Activated CD8-positive, alpha-beta T cell treated with anti-CD3 and anti-CD28 coated beads, Interleukin-2, amount 10 ng/mL, durations not matched to agents 7 days and 5 days (primary cell): ENCODE data around the gene CDC7. TPM values are rescaled to one million over a fixed set of nuclear protein-coding genes. Genes with fewer than 3 reads are reported as not detected.

Experiments used
- ATAC-seq: fragments of 150-1000 bp; cut with Tn5 transposase; one replicate; pipeline ENCODE4 v1.10.0; 2021; ENCODE audit warnings: moderate library complexity
- CTCF ChIA-PET: fragments of 350-600 bp; sonication (Branson Sonifier 250); formaldehyde crosslinking; loops from one replicate; lab custom pipeline; 2021; ENCODE audit warnings: antibody characterized with exemption; lab: Charles Lee
- POLR2A ChIA-PET: fragments of 350-600 bp; sonication (Branson Sonifier 250); formaldehyde crosslinking; loops from one replicate; lab custom pipeline; 2021; ENCODE audit warnings: antibody characterized with exemption; lab: Charles Lee
- DNase-seq: peaks from one replicate; pipeline ENCODE4 v3.0.0-alpha.2; 2020
- H3K27ac Mint-ChIP-seq: one replicate; pipeline ENCODE4 v1.8.0; 2021; ENCODE audit warnings: mild to moderate bottlenecking, mixed read lengths
- H3K27me3 Mint-ChIP-seq: one replicate; pipeline ENCODE4 v1.8.0; 2021; ENCODE audit warnings: low read depth, mixed read lengths
- H3K36me3 Mint-ChIP-seq: one replicate; pipeline ENCODE4 v1.8.0; 2021; ENCODE audit warnings: low read depth, mixed read lengths
- H3K4me1 Mint-ChIP-seq: one replicate; pipeline ENCODE4 v1.8.0; 2021; ENCODE audit warnings: low read depth, mixed read lengths
- H3K4me3 Mint-ChIP-seq: one replicate; pipeline ENCODE4 v1.8.0; 2021; ENCODE audit warnings: mild to moderate bottlenecking, mixed read lengths
- H3K9me3 Mint-ChIP-seq: one replicate; pipeline ENCODE4 v1.8.0; 2022; ENCODE audit warnings: mixed read lengths; ENCODE audit not compliant: insufficient read depth
- total RNA-seq, 2 experiments: library from RNA; stranded (reverse); gene quantifications; one replicate each; pipeline ENCODE4 v1.2.3, GENCODE V29; 2021

CDC7 gene
- total RNA-seq, 2 experiments from 2014 or later: 26.5 to 27.7 TPM

DNA sequence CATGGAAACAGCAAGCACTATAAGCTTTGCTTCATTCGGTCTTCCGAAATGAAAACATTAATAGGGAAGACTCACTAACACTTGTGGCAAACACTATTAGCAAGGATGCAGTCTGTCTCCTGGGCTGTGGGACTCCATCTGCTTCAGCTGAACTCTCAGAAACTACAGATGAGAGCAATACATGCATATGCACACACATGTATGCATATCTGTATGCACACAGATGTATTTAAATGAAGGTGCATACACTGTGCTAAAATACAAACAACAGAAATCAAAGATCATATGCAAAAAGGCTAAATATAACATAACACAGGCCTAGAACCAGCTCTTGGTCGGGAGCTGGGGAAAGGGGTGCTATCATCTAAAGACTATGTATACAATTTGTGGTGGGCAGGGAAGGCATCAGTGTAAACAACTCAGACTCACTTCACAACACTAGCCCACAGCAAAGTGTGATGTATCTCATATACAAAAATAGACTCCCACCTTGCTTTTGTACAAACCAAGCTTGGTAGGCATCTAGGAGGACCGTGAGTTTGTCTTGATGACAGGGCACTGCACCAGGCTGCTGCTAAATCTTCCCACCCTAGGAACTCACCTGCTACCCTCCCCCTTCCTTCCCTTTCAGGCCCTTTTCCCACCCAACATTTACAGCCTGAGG lies 32.8 kb downstream of the CDC7 start:
- Mint-ChIP-seq H3K27ac (no peak overlapping the region), H3K36me3 (peaks cover 2% of the 10 kb centered on the region), H3K27me3 (no peaks in the 10 kb centered on the region), H3K4me1 (peaks cover 37% of the 10 kb centered on the region), H3K4me3 (no peak overlapping the region), H3K9me3 (no peaks in the 10 kb centered on the region)
- ChIA-PET POLR2A (no interaction called here), CTCF (interaction anchor here (0.6 to 2.2 kb wide), 2 partner anchors 9 to 749 kb away, joined by 3 to 7 read pairs; no protein-coding TSS in a partner anchor)
- DNase-seq: no peak
- no peak for ATAC-seq

DNA sequence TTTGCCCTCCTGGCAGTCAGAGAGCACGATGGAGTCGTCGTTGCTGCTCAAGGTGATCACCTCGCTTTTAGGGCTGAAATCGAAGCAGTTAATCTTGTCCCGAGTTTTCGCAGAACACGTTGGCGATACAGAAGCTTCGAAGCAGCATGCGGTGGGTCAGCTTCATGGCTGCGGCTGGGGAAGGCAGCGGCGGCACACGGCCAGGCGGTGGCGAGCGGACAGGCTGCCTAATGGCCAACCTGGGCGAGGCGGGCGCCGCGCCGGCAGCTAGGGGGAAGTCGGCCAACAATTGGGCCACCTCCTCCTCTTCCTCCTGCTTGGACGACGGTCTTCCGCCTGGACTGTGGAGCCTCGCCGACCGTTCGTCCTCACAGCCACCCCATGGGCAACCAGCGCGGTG lies 34.8 kb downstream of the CDC7 start:
- DNase-seq: no peak
- no peaks in the 10 kb centered on the region for H3K27me3 Mint-ChIP-seq
- ATAC-seq: no peak
- peaks cover 34% of the 10 kb centered on the region for H3K4me1 Mint-ChIP-seq
- H3K27ac Mint-ChIP-seq: no peak overlapping the region
- ChIA-PET POLR2A (no interaction called here), CTCF (interaction anchor here (2.2 kb wide), 1 partner anchor 11 kb away, joined by 7 read pairs; no protein-coding TSS in a partner anchor)
- peaks cover under 1% of the 10 kb centered on the region for H3K36me3 Mint-ChIP-seq
- H3K4me3 Mint-ChIP-seq: no peak overlapping the region
- H3K9me3 Mint-ChIP-seq: no peaks in the 10 kb centered on the region

DNA sequence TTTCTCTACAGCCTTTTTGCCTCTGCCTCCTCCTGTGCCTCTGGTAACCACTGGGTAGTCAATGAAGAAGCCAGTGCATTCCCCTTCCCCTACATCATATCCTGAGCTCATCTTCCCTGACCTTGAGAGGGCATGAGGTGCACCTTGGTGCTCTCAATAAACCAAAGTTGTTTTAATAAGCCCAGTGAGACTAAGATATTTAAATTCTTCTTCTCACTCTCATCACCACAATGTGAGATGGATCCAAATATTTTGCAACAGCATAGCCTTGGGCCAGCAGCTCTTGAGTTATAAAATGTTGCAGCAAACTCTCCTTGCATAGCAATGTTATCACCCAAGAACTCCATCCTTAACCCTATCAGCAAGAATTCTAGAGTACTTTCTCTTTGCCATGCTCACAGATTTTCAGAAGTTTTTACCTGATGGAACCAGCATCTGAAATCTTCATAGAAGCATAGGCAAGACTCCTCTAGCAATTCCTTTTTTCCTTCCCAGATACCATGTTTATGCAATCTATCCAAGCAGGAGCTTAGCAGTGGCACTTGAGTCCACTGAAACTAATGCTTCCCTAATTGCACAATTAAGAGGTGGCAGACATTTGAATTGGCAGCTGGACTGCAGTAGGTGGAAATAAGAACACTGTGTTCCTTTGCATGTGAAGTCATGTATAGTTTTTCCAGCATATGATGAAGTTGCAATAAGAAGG lies 36.8 kb downstream of the CDC7 start:
- DNase-seq: no peak
- no peak overlapping the region for H3K4me3 Mint-ChIP-seq
- peaks cover 10% of the 10 kb centered on the region for H3K36me3 Mint-ChIP-seq
- peaks cover 3% of the 10 kb centered on the region for H3K9me3 Mint-ChIP-seq
- ChIA-PET POLR2A (interaction anchor here (0.6 to 1.2 kb wide), 2 partner anchors 18 to 38 kb away, joined by 3 read pairs; no protein-coding TSS in a partner anchor), CTCF (interaction anchor here (1.0 kb wide), 2 partner anchors 25 to 349 kb away, joined by 3 to 4 read pairs; partner anchors contain the start of gene TGFBR3)
- no peak for ATAC-seq
- no peaks in the 10 kb centered on the region for H3K27me3 Mint-ChIP-seq
- peaks cover 45% of the 10 kb centered on the region for H3K4me1 Mint-ChIP-seq
- no peak overlapping the region for H3K27ac Mint-ChIP-seq

DNA sequence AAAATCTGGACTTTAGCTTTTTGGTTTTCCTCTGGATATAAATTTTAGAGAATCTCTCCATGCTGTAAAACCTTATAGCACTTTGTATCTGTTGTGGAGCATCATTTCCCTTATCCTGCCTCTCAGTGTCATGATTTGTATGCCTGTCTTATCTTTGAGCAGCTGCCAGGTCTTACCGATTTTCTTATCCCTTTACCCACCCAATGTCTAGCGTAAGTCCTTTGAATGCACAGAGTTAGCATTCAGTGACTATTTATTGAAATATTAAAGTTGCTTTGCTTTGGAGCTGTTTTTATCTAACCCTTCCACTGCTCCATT lies 37.3 kb downstream of the CDC7 start:
- CTCF ChIA-PET: interaction anchor here (1.0 kb wide), 1 partner anchor 348 kb away, joined by 4 read pairs; the partner anchor contains the start of gene TGFBR3
- Mint-ChIP-seq H3K27me3 (no peaks in the 10 kb centered on the region), H3K4me3 (no peak overlapping the region), H3K9me3 (peaks cover 3% of the 10 kb centered on the region), H3K36me3 (peaks cover 10% of the 10 kb centered on the region), H3K27ac (no peak overlapping the region), H3K4me1 (peaks cover 40% of the 10 kb centered on the region)
- POLR2A ChIA-PET: interaction anchor here (1.2 kb wide), 1 partner anchor 17 kb away, joined by 3 read pairs; no protein-coding TSS in a partner anchor
- DNase-seq (no peak), ATAC-seq (no peak)

DNA sequence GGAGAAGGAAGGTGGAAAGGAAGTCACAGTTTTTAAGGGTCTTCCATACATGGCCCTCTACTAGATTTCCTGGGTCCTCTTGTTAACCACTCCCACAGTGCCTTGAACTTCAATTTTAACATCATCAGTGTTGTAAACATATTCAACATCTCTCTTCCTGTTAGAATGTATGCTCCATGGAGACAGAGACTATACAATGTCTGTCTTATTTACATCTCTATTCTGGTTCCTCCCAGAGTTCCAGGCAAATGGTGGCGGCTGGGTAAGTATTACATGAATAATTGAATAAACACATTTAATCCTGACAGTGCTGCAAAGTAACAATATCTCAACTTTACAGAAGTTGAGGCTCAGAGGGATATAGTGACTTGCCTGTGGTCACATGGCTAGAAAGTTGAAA lies 40.3 kb downstream of the CDC7 start:
- POLR2A ChIA-PET: no interaction called here
- peaks cover 34% of the 10 kb centered on the region for H3K4me1 Mint-ChIP-seq
- H3K36me3 Mint-ChIP-seq: peaks cover 13% of the 10 kb centered on the region
- H3K27me3 Mint-ChIP-seq: peaks cover 5% of the 10 kb centered on the region
- CTCF ChIA-PET: interaction anchor here (1.0 to 1.3 kb wide), 3 partner anchors 11 to 17 kb away, joined by 3 read pairs; no protein-coding TSS in a partner anchor
- H3K27ac Mint-ChIP-seq: no peak overlapping the region
- no peak overlapping the region for H3K4me3 Mint-ChIP-seq
- H3K9me3 Mint-ChIP-seq: peaks cover 3% of the 10 kb centered on the region
- ATAC-seq: no peak
- no peak for DNase-seq

DNA sequence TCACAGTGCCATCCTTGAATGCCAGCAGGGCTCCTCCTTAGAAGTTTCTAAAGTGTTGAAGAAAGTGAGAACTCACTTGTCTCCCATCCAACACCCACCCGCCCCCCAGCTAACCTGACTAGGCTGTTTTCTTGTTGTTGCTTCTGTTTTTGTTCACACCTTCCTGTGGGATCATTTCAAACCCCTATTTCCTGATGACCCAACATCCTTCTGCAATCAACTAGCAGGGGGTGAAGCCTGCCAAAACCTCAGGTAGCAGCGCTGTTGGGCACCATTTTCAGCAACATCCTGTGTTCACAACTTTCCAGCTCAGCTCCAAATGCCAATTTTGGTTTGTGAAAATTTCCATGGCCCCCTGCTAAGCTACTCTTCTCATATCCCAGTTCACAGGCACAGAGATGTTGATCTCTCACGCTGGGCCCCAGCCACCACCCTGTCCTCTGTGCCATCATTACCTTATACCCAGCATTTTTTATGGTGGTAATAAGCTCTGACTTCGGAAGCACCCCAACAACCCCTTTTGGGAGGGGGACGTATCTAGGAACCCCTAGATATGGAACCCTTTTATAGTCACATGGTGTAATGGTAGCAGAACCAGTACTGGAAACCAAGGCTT lies 41.4 kb downstream of the CDC7 start:
- no peak overlapping the region for H3K4me3 Mint-ChIP-seq
- ChIA-PET POLR2A (no interaction called here), CTCF (interaction anchor here (1.0 to 1.3 kb wide), 3 partner anchors 12 to 19 kb away, joined by 3 read pairs; no protein-coding TSS in a partner anchor)
- peak overlapping the region; percentile 13 for H3K27ac Mint-ChIP-seq
- H3K36me3 Mint-ChIP-seq: peaks cover 13% of the 10 kb centered on the region
- H3K4me1 Mint-ChIP-seq: peaks cover 36% of the 10 kb centered on the region
- peaks cover 3% of the 10 kb centered on the region for H3K9me3 Mint-ChIP-seq
- peaks cover 8% of the 10 kb centered on the region for H3K27me3 Mint-ChIP-seq
- ATAC-seq (no peak), DNase-seq (no peak)

DNA sequence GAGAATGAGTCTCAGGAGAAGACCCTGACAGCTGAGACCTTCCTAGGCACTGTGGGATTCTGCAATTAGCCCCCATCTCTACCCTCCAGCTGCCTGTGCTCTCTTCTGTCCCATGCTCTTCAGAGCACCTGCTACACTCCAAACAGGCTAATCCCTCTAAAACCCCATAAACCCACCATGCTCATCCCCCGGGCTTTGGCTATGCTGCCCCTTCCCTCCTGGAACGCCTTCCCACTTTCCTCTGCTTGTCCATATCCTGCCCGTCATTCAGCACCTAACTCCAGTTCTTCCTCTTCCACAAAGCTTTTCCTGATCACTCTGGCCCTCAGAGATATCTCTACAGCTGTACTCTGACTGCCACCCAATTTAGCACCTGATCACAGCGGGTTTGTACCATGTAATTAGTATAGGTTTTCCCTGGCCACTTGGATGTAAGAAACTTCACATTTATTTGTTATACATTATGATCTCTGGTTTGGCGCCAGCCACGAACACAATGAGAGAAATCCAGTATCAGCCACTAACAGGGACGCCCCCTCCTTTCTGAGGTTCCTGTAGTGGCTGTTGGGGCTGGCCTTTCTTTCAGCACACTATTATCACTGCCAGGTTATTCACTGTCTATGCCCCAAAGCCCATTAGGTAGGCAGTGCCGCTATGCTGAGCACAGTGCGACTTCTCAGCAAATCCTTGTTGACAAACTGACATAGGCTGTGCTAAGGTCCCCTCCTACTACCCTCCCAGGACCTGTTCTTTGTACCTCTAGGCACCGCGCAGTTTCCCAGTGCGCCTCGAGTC lies 45.1 kb downstream of the CDC7 start:
- DNase-seq: no peak
- Mint-ChIP-seq H3K4me1 (peaks cover 59% of the 10 kb centered on the region), H3K27ac (no peak overlapping the region), H3K9me3 (peaks cover 13% of the 10 kb centered on the region), H3K27me3 (peaks cover 8% of the 10 kb centered on the region), H3K4me3 (no peak overlapping the region), H3K36me3 (peaks cover 26% of the 10 kb centered on the region)
- no peak for ATAC-seq
- CTCF ChIA-PET: interaction anchor here (1.0 kb wide), 1 partner anchor 21 kb away, joined by 3 read pairs; no protein-coding TSS in a partner anchor
- POLR2A ChIA-PET: no interaction called here

- Mint-ChIP-seq H3K27me3 (peaks cover 8% of the 10 kb centered on the region), H3K4me3 (no peak overlapping the region), H3K4me1 (peaks cover 59% of the 10 kb centered on the region), H3K9me3 (peaks cover 10% of the 10 kb centered on the region), H3K27ac (no peak overlapping the region), H3K36me3 (peaks cover 30% of the 10 kb centered on the region)
- POLR2A ChIA-PET: no interaction called here
- DNase-seq (no peak), ATAC-seq (no peak)
- CTCF ChIA-PET: no interaction called here
Observed at GRCh38 chr1:91546301-91546581, 45.6 kb downstream of the CDC7 start.

DNA sequence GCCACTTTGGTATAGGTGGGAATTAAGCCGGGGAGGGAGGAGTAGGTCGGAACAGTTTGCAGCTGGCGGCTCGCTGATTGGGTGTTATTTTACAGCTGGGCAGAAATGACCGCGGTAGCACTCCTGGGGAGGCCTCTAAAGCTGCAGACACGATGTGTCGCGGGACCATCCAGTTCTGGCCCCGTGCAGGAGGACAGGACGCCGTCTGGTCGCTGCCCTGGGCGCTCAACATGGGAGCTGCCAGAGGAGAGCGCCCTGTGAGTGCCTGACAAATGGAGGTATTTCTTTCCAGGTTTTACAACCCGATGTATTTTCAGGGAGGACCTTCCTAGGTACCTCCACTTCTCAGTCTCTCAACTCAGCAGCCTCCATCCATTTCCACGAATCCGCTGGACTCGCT lies 46.2 kb downstream of the CDC7 start:
- Mint-ChIP-seq H3K27ac (peak overlapping the region; percentile 87), H3K9me3 (peaks cover 10% of the 10 kb centered on the region), H3K4me3 (no peak overlapping the region), H3K4me1 (peaks cover 59% of the 10 kb centered on the region), H3K27me3 (peaks cover 8% of the 10 kb centered on the region), H3K36me3 (peaks cover 27% of the 10 kb centered on the region)
- ATAC-seq (no peak), DNase-seq (no peak)
- ChIA-PET POLR2A (no interaction called here), CTCF (interaction anchor here (1.4 kb wide), 1 partner anchor 34 kb away, joined by 7 read pairs; no protein-coding TSS in a partner anchor)

- peaks cover 26% of the 10 kb centered on the region for H3K36me3 Mint-ChIP-seq
- ChIA-PET CTCF (interaction anchor here (0.8 to 1.4 kb wide), 2 partner anchors 35 to 36 kb away, joined by 3 to 7 read pairs; no protein-coding TSS in a partner anchor), POLR2A (no interaction called here)
- H3K27ac Mint-ChIP-seq: peak overlapping the region; percentile 87
- H3K4me3 Mint-ChIP-seq: peak overlapping the region; percentile 22
- no peak for DNase-seq
- H3K27me3 Mint-ChIP-seq: peaks cover 8% of the 10 kb centered on the region
- ATAC-seq: peak; percentile 45
- peaks cover 68% of the 10 kb centered on the region for H3K4me1 Mint-ChIP-seq
- peaks cover 10% of the 10 kb centered on the region for H3K9me3 Mint-ChIP-seq
Observed at GRCh38 chr1:91548376-91549040, 47.9 kb downstream of the CDC7 start.
